Astrocyte (in vitro differentiated cells and primary cell): ENCODE data around the gene ERC1.

Experiments
- CTCF ChIP-seq: IDR thresholded peaks from 2 replicates; pipeline ENCODE4 v1.5.1; 2011; ENCODE audit warnings: low read depth, mild to moderate bottlenecking, inconsistent platforms, low read length, moderate library complexity; ENCODE audit not compliant: insufficient read depth
- EZH2 ChIP-seq: IDR thresholded peaks from 2 replicates; pipeline ENCODE4 v1.6.1; 2012; ENCODE audit warnings: mild to moderate bottlenecking, low read length, inconsistent platforms; ENCODE audit not compliant: insufficient read depth

- no peak for TF ChIP-seq CTCF
- TF ChIP-seq EZH2 = no peak
Measured at GRCh38 chr12:1007276-1007675, 16.3 kb downstream of the ERC1 start.
